Upper lobe of right lung (tissue), 1 donor: ENCODE results near the gene CDIPT. TPM values are rescaled to one million over a fixed set of nuclear protein-coding genes. Genes with fewer than 3 reads are reported as not detected.
A peak's percentile ranks its signal among the peaks of the same experiment; 100 is the strongest.
"Not testable (repeated sequence)": the region's sequence is repeated elsewhere in the genome, so short reads cannot be mapped to it uniquely, and the experiment has no call there.

Source experiments
- ATAC-seq: fragments of 200-7000 bp; cut with Tn5 transposase; one replicate; pipeline ENCODE4 v1.9.1; 2020; ENCODE audit warnings: mild to moderate bottlenecking, moderate library complexity
- DNase-seq: peaks from one replicate; pipeline ENCODE4 v3.0.0-alpha.2; 2020
- H3K27ac ChIP-seq: fragments of 200-600 bp; one replicate; pipeline ENCODE4 v1.8.0; 2022
- H3K27me3 ChIP-seq: fragments of 200-600 bp; one replicate; pipeline ENCODE4 v1.8.0; 2022; ENCODE audit warnings: mild to moderate bottlenecking
- H3K36me3 ChIP-seq: fragments of 200-600 bp; one replicate; pipeline ENCODE4 v1.8.0; 2022
- H3K4me1 ChIP-seq: fragments of 200-600 bp; one replicate; pipeline ENCODE4 v1.8.0; 2022
- H3K4me3 ChIP-seq: fragments of 200-600 bp; one replicate; pipeline ENCODE4 v1.8.0; 2022; ENCODE audit warnings: mild to moderate bottlenecking
- H3K9me3 ChIP-seq: fragments of 200-600 bp; one replicate; pipeline ENCODE4 v1.8.0; 2022
- intact Hi-C: fragments of 100-400 bp; cut with DNase I; formaldehyde crosslinking; loops from one replicate; pipeline ENCODE4 v1.11.0; 2022
- total RNA-seq: library from RNA; stranded (reverse); fragmentation: NEBNext Ultra II Directional; extraction: Animal tissue kit (Norgen Biotek cat#: 25700); gene quantifications from one replicate; pipeline ENCODE4 v1.2.1, GENCODE V29; 2021
- TF ChIP-seq, protein P1 (sequence below): fragments of 200-600 bp; IDR thresholded peaks from one replicate; pipeline ENCODE4 v1.8.0; 2022; ENCODE audit warnings: antibody characterized with exemption
- donor health status: DM: no; HTN: yes; CAD: no; lungs with severe emphysema.

The CDIPT gene
- total RNA-seq, 1 donor from 2014 or later: 83.2 TPM

DNA sequence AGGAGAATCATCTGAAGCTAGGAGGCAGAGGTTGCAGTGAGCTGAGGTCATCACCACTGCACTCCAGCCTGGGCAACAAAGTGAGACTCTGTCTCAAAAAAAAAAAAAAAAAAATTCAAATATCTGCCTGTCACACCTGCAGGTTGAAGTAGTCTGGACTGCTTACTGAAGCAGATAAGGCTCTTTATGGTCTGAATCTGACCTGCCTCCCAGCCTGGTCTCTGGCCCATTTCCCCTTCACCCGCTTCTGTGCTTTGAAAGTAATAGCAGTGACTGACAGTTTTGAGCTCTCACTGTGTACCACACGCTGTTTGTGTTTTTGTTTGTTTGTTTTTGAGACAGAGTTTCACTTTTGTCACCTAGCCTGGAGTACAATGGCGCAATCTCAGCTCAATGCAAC lies 30.5 kb upstream of the CDIPT start:
- H3K4me1 ChIP-seq: no peaks in the 10 kb centered on the region
- ATAC-seq (no peak), DNase-seq (no peak)
- H3K9me3 ChIP-seq: no peaks in the 10 kb centered on the region
- peaks cover 19% of the 10 kb centered on the region for H3K27me3 ChIP-seq
- H3K4me3 ChIP-seq: no peak overlapping the region
- no peaks in the 10 kb centered on the region for H3K36me3 ChIP-seq
- intact Hi-C loops: no loop called here
- no peak overlapping the region for H3K27ac ChIP-seq
- TF ChIP-seq, protein P1, sequence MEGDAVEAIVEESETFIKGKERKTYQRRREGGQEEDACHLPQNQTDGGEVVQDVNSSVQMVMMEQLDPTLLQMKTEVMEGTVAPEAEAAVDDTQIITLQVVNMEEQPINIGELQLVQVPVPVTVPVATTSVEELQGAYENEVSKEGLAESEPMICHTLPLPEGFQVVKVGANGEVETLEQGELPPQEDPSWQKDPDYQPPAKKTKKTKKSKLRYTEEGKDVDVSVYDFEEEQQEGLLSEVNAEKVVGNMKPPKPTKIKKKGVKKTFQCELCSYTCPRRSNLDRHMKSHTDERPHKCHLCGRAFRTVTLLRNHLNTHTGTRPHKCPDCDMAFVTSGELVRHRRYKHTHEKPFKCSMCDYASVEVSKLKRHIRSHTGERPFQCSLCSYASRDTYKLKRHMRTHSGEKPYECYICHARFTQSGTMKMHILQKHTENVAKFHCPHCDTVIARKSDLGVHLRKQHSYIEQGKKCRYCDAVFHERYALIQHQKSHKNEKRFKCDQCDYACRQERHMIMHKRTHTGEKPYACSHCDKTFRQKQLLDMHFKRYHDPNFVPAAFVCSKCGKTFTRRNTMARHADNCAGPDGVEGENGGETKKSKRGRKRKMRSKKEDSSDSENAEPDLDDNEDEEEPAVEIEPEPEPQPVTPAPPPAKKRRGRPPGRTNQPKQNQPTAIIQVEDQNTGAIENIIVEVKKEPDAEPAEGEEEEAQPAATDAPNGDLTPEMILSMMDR: no peak

DNA sequence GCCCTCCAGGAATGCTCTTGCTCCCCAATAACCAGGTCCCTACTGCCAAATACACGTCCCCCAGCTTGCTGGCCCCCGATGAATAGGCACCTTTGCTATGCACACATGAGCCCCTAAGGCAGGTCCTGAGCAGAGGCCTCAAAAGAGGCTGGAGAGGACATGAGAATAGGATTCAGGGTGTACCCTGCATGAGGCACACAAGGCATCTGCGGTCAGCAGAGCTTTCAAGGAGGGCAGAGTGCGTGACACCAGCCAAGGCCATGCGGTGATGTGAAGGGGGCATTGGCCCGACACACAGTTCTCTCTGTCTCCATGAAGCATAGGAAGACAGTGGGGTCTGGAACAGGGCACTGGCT lies 29.4 kb upstream of the CDIPT start:
- H3K27ac ChIP-seq: no peak overlapping the region
- no peaks in the 10 kb centered on the region for H3K4me1 ChIP-seq
- TF ChIP-seq, protein P1: no peak
- DNase-seq (no peak), ATAC-seq (peak; percentile 13)
- no peaks in the 10 kb centered on the region for H3K9me3 ChIP-seq
- H3K36me3 ChIP-seq: no peaks in the 10 kb centered on the region
- intact Hi-C loops: no loop called here
- no peak overlapping the region for H3K4me3 ChIP-seq
- H3K27me3 ChIP-seq: peaks cover 10% of the 10 kb centered on the region

DNA sequence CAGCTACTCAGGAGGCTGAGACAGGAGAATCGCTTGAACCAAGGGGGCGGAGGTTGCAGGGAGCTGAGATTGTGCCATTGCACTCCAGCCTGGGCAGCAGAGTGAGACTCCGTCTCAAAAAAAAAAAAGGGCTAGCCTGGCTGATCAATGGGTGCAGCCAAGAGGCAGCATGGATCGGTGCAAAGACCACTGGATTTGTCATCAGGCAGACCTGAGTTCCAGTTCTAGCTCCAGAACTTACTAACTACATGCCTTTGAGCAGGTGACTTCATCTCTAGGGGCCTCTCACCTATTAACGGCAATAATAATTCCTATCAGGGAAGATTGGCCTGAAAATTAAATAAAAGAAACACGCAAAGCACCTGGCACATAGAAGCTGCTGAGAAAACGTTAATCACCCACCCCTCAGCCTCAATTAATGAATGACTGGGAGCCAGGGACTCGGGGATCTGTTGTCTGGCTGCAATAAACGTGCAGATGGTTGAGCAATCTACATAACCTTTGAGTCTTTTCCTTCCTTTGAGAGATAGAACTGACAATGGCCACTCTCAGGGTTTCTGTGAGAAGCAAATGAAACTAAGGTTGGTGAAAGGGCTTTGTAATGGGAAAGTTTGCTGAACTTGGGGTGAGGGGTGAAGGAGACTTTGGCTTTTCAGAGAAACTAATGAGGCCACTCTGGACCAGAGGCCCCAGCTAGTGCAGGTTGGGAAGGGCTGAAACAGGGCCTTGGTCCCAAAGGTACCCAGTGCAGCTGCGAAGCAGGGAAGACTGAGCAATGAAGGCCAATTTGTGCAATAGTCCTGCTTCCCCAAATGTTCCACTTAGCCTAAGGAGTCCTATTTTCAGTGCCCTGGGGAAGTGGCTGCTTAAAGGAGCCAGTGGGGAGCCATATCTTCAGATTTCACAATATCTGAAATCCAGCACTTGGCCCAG lies 28.8 kb upstream of the CDIPT start:
- Histone ChIP-seq H3K27me3 (peaks cover 3% of the 10 kb centered on the region), H3K4me1 (no peaks in the 10 kb centered on the region), H3K27ac (no peak overlapping the region), H3K36me3 (no peaks in the 10 kb centered on the region), H3K4me3 (no peak overlapping the region), H3K9me3 (no peaks in the 10 kb centered on the region)
- intact Hi-C loops: no loop called here
- TF ChIP-seq, protein P1: no peak
- peak; percentile 83 for ATAC-seq
- no peak for DNase-seq

DNA sequence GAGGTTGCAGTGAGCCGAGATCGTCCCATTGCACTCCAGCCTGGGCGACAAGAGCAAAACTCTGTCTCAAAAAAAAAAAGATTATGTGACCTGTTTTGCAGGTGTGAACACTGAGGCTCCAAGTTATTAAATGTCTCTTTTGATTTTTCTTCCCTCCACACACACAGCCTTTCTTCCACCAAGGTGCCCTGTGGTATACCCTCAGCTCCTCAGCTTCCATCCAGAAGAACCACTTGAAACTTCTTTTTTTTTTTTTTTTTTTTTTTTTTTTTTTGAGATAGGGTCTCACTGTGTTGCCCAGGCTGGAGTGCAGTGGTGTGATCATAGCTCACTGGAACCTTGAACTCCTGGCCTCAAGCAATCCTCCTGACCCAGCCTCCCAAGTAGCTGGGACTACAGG lies 26.3 kb upstream of the CDIPT start:
- ATAC-seq, intact Hi-C loops, H3K36me3 ChIP-seq, H3K27me3 ChIP-seq, H3K27ac ChIP-seq, H3K4me1 ChIP-seq, H3K9me3 ChIP-seq, H3K4me3 ChIP-seq, DNase-seq: not testable (repeated sequence)

DNA sequence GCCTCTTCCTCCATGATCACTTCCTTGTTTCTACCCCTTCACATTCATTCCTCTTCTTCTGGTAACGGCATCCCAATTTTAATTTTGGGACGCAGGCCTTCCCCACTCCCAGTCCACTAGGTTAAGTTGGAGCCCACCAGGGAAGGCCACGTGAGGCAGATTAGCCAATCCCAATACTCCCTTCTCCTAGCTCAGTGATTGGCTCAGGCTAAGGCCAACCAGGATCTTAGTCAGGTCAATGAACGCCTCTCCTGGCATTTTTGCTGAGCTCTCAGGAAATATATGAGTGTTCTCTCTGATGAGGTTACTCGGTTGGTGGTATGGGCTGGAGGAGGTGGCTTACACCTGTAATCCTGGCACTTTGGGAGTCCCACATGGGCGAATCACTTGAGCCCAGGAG lies 21.0 kb upstream of the CDIPT start:
- ATAC-seq: no peak
- Histone ChIP-seq H3K4me1 (no peaks in the 10 kb centered on the region), H3K4me3 (no peak overlapping the region), H3K36me3 (no peaks in the 10 kb centered on the region), H3K27me3 (no peaks in the 10 kb centered on the region), H3K9me3 (no peaks in the 10 kb centered on the region), H3K27ac (no peak overlapping the region)
- no peak for DNase-seq
- intact Hi-C loops: no loop called here
- TF ChIP-seq, protein P1: no peak

DNA sequence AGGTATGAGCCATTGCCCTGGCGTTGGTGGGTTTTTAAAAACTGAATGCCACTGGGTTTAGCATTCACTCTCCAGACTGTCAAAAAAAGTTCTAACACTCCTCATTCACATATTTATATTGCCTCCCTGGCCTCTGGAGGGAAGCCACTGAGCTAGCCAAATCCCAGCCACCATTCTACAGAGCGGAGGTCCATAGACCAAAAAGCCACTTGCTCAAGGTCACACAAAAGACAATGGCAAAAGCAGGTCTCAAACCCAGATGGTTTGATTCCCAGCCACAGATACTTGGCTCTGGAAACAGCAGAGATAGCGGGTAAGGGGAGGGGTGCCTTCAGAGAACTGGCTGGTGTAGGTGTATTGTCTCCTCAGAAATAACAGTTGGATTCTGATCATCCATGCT lies 18.0 kb upstream of the CDIPT start:
- H3K4me3 ChIP-seq: no peak overlapping the region
- DNase-seq (no peak), ATAC-seq (no peak)
- H3K36me3 ChIP-seq: no peaks in the 10 kb centered on the region
- H3K4me1 ChIP-seq: peaks cover 7% of the 10 kb centered on the region
- H3K9me3 ChIP-seq: no peaks in the 10 kb centered on the region
- TF ChIP-seq, protein P1: no peak
- intact Hi-C loops: no loop called here
- no peak overlapping the region for H3K27ac ChIP-seq
- peaks cover 21% of the 10 kb centered on the region for H3K27me3 ChIP-seq
